Right forelimb (tissue), 1 donor: ENCODE results near the gene GRIA4.
"Not testable (repeated sequence)": the region's sequence is repeated elsewhere in the genome, so short reads cannot be mapped to it uniquely, and the experiment has no call there.

Source experiments
- DNase-seq: peaks from one replicate; pipeline ENCODE4 v3.0.0-alpha.2; 2018

GRIA4 gene

DNA sequence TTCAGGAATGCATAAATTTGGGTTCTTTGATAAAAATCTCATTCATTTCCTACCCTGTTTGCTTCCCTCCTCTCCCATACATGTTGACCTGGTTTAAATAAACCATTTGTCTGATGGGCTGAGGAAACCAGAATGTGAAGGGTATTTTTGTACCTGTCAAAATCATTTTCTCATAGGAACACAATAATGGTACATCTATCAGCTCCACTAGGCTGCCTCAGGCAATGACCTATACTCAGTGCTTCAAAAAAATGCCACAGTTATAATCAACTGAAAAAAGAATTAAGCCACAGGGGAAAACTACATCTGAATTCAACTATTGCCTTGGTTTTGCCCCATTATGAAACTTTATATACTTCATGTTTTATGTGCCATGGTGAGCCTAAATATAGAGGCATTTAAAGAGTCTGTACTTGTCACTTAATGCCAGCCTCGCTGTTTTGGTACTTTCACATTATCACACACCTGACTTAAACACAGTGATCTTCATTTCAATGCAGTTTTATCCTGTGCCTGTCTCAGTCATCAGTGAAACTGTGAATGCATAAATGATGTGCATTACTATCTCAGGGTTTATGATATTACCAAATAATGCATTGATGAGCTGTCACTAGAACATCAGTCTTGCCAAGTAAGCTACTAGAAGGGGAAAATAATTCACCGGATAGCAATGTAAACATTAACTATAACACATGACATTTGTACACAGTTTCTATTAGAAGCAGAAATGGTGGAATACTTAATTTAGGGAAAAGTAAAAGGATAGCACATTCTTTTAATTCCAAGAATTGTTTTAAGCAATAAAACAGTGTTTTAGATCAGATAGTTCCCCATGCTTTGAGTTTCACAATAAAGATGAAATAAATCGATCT is 319.4 kb downstream of the GRIA4 start:
- no peak for DNase-seq

DNA sequence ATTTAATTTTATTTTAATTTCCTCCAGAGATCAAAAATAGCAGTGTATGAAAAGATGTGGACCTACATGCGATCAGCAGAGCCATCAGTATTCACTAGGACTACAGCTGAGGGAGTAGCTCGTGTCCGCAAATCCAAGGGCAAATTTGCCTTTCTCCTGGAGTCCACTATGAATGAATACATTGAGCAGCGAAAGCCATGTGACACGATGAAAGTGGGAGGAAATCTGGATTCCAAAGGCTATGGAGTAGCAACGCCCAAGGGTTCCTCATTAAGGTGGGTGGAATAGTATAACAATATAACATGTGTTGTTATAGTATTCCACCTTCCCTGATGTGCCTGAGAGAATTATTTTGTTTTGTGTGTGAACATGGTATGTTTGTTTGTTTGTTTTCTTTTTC is 323.8 kb downstream of the GRIA4 start:
- no peak for DNase-seq

DNA sequence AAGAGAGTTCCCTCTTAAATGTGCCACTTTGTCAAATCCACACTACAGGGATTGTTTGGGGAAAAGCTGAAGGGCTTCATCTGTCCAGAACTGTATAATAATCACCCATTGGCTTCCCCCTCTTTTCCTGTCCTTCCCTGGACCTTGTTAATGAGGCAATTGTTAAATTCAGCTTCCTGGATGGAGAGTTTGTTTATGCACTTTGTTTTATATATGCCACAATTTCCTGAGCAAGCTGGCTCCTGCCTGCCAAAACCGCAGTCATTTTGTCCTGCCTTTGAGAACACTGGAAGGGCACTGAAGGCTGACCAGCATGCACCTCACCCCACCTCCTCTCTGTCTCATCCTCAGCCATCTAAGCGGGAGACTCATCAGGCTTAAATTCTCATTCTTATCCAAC is 325.9 kb downstream of the GRIA4 start:
- no peak for DNase-seq

DNA sequence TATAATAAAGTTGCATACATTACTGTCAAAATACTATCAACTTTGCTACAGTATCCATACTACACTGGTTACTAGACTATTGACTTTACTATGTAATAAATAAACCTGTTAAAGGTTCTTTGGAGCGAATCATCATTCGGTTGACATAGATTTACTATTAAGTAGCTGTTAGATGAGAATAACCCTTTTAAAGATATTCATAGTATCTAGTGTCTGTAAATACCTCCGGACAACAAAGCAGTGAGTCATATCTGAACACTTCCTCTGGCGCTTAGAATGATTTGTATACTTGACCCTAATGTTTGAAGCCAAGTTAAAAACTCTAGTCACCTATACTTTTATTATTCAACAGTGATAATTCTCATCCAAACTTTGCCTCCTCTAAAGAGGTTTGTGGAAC is 327.5 kb downstream of the GRIA4 start:
- DNase-seq, result no peak

DNA sequence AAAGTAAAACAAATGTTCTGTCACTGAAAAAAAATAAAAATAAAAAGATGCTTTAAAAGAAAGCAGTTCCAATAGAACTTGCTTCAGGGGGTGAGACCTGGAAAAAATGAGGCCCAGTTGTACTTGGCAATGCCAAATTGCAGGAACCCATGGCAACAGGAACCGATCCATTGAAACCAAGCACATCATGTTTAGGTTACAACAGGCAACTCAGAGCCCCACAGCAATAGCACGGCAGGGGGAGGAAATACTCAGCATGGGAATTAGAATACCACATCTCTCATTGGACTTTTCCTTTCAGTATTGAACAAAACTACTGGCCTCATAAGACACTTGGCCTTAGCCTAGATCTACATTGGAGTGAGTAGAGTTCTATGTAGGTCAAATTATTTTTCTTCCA is 327.9 kb downstream of the GRIA4 start:
- no peak for DNase-seq

DNA sequence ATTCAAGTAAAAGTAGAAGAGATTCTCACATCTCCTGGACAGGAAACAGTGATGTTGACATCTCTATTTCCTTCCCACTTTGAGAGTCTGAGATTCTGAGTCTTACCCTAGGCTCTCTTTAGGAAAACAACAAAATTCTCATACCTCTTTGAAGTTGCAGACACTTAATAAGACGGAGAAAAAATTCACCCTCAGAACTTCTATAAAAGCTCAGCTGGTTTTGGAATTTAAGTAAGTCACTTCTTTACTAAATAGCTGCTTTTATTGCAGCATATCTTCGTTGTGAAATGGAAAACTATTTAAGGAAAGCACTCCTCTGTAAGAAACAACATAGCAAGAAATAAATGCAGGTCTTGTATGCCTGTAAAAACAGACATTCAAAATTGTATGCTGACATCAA is 333.0 kb downstream of the GRIA4 start:
- DNase-seq, result no peak

DNA sequence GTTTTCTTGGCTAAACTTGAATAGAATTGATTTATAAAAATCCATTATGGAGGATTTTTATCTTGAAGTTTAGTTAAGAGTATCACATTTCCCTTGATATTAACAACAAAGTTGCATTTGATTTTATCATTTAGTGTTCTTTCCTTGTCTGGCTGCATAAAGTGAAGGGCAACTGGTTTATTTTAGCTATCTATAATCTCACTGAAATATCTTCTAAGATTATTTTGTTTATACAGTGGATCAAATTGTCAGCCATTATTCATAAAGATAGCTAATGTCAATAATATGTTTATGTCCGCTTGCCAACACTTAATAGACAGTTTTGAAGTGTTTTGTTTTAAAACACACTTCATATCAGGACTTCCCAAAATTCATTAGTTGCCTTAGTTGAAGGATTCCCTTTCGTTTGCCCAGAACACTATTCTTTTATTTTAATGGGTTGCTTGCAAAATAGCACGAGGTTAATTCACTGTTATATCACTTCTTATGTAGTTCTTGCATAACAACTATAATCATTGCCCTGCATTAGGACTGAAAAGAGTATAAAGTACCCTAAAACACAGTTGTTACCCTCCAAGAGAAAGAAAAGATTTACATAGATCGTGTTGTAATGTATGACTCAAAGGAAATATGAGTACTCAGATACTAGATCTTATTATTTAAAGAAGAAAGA is 339.2 kb downstream of the GRIA4 start:
- DNase-seq, result no peak

DNA sequence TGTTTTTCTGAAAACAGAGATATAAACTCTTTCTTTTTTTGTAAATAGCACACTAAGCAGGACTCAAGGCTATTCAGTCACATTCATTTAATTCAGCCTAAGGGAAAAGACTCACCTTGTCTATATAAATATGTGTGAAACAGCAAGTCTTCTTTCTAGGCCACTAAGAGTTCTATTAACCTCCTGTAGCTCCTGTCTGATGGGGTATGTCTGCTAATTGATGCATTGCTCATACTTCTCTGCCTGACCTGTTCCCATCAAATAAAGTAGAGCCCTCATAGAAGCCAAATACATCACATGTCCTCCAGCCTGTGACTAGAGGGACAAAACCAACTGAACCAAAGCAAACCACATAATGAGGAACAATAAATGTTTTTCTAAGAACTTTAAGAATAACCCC is 344.0 kb downstream of the GRIA4 start:
- no peak for DNase-seq

DNA sequence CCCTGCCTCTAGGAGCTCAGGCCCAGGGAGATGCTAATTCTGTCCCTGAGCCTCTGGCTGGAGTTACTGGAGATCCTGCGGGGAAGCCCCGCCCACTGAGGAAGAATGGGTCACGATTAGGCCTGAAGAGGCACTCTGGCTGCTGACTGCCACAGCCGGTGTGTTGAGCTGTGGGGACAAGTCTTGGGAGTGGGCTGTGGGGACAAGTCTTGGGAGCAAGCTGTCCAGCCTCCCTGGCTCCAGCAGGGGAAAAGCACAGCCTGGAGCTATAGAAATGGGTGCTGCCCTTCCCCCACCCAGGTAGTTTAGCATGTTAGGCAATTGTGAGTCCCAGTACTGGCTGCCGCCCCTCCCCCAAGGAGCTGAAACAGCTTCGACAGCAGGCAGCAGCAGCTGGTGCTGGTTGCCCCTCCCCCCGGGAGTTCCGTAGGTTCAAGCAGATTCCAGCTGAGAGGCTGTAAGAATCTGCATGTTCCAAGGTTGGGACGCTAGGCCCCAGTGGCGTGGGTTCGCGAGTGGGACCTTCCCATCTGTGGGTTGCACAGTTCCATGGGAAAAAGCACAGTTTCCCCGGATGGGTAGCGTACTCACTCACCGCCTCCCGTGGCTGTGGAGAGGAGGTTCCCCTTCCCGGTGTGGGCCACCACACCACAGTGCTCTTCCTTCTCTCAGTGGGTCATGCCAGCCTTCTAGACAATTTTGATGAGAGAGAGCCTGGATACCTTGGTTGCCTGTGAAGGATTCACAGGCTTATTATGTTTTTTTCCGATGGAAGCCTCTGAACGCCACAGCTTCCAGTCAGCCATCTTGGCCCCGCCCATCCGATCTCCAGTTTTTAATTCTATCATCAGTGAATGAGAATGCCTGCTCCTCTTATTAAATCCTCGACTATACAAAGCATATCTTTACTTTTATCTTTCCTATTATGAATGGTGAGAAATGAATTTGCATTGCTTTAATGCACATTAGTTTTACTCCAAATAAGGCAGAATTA is 350.7 kb downstream of the GRIA4 start:
- DNase-seq, result no peak

DNA sequence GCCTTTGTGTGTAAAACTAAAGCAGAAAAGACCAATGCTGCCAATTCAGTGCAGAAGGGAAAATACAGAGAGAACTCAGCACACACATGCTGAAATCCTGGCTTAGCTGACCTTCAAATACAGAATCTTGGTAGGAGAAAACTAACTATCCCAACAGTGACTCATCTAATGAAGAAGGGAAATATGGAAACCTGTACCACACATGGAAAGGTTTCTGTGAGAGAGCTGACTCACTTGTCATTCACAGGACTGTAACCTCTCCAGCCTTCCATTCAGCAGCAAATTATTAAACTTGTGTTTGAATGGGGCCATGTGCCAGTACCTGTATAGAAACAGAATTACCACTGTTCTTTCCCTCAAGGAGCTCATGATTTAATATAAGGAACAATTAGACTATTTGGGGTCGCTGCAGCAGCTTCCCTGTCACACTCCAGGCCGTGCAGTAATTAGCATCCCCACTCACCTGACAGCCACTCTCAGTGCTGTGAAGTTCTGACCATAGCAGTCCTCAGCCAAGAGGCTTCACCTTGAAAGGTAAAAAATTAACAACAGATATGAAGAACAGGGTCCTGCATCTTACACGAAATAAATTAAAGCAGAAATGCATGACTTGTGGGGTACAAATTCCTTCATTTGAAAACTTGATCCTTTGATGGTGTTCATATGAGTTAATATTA is 358.3 kb downstream of the GRIA4 start:
- no peak for DNase-seq

DNA sequence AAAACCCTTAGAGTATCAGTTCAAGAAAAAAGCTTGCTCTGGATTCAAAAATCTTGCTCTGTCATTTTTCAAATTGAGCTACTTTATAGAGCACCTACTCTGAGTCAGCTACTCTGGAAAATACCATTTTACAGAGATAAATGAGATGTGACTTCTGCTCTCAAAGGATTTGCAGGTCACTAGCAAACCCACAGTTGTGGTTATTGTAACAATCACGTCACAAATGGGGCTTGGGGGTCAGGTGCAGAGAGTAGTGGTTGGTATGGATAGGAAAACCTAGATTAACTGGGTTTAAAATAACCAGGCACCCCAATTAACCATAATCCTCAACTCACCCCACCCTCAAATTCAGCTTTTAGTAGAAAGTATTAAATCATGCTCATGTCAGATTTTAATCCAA is 359.9 kb downstream of the GRIA4 start:
- no peak for DNase-seq

DNA sequence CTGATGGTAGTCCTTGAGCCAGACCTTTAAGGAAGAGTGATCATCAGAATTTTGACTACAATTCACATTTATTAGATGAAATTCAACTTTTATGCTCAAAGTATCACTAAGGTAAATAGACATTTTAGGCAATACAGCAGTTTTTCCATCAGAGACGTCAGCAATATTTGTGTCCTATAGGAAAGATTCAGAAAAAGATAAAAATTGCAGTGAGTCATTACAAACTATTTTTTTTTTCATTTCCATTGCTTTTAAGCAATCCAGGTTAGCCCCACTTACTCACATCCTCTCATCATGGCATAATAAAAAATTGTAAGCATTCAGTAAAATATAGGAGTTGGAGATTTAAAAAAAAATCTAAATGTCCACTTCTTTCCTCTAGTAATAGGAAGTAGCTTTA is 365.3 kb downstream of the GRIA4 start:
- DNase-seq, result no peak

DNA sequence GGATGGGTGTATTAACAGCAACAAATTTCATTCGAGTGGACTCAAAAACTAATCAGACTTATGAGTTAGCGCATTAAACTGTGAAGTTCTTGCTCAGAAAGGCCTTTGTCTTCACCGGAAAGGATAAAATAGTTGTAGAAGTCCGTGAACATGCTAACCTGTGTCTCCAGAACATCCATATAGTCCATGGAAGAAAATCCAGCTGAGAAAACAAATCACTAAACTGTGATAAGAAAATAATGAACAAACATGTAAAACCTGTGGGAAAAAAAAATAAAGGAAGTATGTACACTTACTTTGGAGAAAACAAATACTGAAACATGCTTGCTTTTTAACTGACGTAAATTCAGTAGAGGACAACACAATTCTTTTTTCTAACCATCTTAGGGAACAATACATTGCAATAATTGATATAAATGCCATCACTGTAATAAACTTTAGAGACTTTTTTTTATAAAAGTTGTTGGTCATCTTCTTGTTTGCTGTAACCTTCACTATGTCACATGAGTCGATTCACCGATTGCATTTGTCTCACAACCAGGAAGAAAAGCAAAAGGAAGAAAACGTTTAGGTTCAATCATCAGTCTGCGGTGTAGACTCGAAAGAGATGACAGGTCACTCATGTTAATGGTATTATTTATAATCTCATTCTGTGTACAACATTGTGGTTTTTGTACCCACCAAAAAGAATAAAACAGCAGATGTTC is 370.3 kb downstream of the GRIA4 start:
- no peak for DNase-seq

DNA sequence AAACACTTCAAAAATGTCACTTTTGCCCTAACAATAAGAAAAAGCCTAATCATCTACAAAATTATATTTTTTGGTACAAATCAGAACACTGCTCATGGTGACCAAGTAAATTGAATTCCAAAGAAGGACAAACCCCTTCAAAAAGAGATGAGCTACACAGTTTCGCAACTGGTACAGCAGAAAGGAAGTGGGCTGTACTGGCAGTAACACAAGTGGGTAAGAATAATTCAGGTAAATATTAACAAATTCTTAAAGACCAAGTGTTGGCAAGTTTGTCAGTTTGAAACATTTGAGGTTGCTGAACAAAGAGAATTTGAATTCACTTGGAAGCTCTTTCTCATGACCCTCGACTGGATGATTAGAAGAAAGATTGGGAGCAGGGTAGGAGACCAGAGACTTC is 376.7 kb downstream of the GRIA4 start:
- no peak for DNase-seq

DNA sequence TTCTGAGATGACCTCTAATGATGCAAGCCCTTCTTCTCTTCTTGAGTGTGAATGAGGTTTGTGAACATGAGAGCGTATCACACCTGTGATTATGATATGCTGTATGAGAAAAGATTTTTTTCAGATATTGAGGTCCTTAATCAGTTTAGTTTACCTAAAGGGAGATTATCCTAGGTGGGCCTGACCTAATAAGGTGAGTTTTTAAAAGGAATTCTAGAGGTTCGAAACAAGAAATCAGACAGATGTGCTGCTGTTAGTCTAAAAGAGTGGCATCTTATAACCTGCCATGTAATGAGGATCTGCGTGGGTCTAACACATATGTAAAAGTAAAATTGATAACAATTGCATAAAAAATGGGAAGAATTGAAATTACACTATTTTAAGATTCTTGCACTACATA is 378.3 kb downstream of the GRIA4 start:
- DNase-seq, result no peak

DNA sequence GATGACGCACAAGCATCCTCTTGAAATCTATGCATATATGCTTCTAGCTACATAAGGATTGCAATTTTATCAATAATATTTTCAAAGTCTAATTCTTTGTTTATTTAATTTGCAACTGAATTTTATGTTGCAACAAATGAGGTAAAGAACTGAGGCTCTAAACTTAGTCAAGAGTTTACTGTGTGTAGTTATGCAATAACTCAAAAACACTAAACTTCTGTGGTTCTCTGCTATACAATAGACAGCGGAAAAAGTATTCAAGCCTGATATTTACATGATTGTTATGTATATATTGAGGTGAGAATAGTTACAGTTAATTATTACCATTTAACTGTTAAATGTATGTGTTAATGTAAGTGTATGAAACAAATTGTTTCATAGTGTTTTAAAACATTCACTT is 379.3 kb downstream of the GRIA4 start:
- no peak for DNase-seq

DNA sequence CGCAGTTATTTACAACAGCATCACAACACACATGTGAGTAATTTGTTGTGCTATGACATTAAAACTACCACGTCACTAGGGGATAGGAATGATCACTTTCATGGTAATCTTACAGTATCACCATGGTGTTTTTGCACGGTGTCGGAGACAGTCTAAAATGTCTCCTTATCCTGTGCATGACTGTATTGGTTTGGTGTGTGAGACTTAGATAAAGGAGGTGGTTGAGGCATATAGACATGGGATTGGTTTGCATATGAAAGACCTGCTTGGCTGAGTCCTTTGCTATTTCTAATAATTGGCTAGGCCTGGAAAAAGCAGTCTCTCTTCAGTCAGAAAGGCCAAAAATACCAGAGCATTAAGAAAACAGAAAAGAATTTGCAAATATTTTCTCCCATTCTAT is 382.0 kb downstream of the GRIA4 start:
- no peak for DNase-seq

DNA sequence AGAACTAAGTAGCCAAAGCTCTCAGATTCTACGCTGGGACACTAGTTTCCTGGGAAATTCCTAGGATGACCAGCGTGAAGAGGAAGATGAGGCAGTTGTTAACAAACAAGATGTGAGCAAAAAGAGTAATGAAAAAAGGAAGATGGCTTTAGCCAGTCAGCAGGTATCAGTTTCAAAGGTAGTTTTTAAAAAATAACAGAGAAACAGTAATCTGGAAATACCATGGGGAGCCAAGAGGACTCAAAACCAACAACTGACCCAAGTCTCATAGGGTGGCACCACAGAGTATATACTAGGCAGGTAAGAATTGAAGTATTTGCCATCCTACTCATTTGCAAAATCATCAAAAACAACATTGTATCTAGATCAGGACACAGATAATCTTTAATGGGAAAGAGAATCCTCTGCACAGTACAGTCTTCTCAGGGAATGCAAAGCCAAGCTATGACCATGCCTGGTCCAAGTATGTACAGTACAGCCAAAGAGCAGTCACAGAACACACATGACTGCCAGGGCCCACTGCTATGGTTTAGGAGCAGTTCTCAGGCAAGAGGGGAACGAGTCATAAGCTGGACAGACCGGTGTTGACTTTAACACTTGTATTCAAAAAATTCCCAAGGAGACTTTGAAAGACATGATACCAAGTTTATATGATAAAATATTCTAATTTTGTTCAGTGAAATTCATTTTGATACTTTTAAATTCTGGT is 391.6 kb downstream of the GRIA4 start:
- DNase-seq, result no peak

DNA sequence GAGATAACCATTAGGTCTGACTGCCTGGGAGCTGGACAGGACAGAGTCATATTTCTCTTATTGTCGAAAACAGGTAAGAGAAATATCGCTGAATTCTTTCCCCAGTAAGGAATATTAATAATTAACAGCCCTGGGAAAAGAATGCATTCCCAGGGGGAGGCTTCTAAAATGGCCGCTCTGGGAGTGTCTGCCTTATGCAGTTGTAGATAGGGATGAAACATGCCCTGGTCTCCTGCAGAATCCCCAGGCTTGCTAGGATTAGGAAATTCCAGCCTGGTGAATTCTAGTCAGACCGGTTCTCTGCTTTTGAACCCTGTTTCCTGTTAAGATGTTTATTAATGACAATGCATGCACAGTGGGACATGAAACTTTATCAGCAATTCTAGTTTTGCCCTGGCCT is 393.2 kb downstream of the GRIA4 start:
- not testable (repeated sequence) for DNase-seq

DNA sequence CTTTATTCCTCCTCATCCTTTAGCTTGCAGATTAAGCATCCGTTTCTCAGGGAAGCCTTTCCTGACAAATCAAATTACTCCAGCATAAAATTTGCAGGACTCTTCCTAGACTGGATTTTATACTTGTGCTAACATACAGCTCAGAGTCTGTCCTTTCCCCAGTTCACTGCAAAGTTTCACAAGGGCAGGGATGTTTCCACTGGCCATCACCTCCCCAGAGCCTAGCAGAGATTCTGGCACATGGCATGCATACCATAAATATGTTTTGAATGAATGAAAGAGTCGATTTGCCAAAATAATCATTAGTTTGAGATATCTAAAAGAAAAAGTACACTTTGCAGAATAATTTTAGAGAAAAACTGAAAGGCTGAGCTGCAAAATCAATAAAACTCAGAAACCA is 401.6 kb downstream of the GRIA4 start:
- no peak for DNase-seq

DNA sequence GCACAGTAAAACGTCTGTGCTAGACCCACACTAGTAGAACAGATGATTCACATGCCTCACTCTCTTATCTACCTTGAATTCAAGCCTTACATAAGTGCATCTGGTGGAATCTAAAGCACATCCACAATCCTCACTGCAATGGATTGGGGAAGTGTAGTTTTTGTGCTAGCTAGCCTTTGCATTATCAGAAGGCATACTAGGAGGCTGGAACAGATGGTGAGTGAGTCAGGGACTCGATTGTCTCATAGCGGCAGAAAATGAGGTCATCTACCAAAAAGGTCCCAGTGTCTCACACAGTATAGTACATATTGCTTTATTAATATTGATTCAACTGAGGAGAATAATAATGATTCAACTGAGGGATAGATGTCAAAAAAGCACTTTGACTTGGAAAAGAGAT is 402.9 kb downstream of the GRIA4 start:
- no peak for DNase-seq
